Measurements from ENCODE around the gene POU3F1.
"Not testable (repeated sequence)": the region's sequence is repeated elsewhere in the genome, so short reads cannot be mapped to it uniquely, and the experiment has no call there.

POU3F1 gene

DNA sequence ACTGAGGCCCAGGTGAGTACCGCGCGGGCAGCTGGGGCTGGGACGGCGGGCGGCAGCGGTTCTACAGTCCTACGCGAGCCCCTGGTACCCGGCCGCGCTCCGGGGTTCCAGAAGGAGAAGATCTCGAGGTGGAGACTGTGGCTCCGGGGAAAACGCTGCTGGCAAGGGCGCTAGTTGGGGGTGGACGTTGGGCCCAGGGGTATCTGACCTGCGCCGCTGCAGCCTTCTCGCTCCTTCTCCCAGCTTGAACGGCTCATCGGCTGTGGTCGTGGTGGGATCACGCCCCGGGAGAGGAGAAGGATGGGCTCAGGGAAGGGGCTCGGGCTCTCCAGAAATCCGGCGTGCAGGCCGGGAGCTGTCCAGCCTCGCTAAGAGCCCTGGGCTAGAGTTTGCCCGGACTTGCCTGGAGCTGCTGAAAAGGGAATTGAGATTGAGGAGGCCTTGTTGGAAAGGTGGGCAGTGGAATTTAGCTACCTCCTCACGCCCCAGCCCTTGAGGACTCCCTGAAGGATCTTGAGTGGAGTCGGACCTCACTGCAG lies 1.1 kb upstream of the POU3F1 start:
- DNase-seq (ENCODE audit: low read depth), result no peak

GRCh38 chr1:38046884-38047602 lies 450 bp upstream of the POU3F1 start:
- no peak for DNase-seq (ENCODE audit: low read depth)

- DNase-seq (ENCODE audit: low read depth), result no peak
Measured at GRCh38 chr1:38045401-38046332, 926 bp downstream of the POU3F1 start.

DNA sequence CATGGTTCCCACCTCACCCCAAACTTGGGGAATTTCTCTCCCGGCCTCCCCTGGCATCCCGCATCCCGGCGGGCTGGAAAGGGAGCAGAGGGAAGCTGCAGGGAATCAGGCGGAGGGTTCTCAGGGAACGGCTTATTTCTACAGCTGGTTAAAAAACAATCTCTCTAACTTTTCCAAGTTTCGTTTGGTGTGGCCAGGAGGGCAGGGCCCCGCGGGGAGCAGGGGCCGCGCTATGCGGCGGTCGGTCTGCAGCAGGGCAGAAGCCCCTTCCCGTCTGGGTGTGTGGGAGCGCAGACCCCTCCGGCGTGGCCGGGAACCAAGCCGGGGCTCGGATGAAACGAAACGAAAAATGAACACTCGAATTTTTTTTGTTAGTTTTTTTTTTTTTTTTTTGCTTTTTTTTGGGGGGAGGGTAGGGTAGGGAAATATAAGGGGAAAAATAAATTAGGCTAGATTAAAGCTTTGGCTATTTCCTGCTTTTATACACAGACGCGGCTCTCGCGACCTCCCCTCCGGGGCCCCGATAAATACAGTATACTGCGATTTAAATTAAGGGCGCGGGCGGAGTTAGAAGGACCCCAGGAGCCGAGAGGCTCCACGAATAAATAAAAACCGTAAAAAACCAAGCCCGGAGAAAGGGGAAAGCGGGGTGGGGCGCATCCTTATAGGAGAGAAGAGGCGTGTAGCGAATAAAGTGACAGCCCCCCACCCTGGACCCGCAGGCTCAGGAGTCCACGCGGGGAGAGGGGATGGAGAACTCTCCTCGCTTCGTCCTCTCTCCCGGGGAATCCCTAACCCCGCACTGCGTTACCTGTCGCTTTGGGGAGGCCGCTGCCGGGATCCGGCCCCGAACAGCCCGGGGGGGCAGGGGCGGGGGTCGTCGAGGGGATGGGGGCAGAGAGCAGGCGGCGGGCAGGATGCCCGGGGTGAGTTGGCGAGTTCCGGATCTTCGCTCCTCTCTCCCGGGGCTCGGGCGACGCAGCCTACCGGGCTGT lies 2.1 kb downstream of the POU3F1 start:
- no peak for DNase-seq (ENCODE audit: low read depth)

- DNase-seq (ENCODE audit: low read depth), result no peak
Measured at GRCh38 chr1:38043036-38043747, 3.4 kb downstream of the POU3F1 start.

- DNase-seq (ENCODE audit: low read depth), result no peak
Measured at GRCh38 chr1:38041936-38042834, 4.4 kb downstream of the POU3F1 start.

GRCh38 chr1:38039331-38040088 lies 7.1 kb downstream of the POU3F1 start:
- no peak for DNase-seq (ENCODE audit: low read depth)

GRCh38 chr1:38038861-38039260 lies 7.7 kb downstream of the POU3F1 start:
- DNase-seq (ENCODE audit: low read depth), result no peak

DNA sequence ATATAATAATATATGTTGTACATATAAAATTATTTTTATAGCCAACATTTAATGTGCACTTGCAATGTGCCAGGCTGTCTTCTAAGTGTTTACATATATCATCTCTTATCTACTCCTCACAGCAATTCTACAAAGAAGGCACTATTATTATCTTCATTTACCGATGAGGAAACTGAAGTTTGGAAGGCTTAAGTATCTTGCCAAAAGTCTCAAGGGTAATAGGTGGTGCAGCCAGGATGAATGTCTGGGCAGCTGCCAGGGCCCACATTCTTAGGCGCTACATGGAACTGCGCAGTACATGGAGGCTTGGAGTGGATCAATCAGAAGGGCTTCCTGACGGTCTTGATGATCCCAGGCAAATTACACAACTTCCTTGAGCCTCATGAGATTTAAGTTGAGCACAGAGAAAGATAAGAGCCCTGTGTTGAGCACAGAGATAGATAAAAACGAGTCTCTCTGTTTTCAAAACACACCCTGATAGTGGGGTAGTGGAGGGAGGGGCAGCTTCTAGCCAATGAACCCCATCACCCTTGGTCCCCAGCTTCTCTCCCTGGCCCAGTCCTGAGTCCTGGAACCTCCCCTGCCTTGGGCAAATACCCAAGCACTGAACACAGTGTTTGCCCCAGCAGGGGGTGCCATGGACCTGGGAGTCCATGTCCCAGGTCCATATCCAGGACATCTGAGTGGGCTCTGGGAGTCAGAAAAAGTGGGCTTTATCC lies 9.2 kb downstream of the POU3F1 start:
- no peak for DNase-seq (ENCODE audit: low read depth)

DNA sequence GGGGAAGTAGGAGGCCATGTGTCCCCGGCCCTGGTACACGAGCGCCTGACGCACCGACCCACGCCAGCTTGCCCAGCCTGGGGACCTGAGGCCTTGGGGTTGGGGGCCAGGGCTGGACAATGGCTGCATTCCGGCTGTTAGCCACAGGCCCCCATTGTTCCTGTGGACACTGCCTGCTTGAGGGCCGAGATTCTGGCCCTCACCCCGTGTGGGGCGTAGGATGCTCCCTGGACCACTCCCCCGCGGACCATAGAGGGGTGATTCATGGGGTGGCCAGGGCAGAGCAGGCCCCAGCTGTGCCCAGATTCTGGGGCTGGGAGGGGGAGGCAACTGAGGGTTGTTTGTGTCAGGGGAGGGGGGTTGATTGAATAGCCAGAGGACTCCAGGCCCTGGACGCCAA lies 11.7 kb downstream of the POU3F1 start:
- no peak for DNase-seq (ENCODE audit: low read depth)

DNA sequence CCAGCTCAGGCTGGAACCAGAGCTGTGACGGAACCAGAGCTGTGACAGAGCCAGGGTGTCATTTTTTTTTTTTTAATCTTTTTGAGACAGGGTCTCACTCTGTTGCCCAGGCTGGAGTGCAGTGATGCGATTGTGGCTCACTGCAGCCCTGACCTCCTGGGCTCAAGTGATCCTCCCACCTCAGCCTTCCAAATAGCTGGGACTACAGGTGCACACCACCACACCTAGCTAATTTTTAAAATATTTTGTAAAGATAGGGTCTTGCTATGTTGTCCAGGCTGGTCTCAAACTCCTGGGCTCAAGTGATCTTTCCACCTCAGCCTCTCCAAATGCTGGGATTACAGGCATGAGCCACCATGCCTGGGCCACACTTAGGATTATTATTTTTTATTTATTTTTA lies 13.6 kb downstream of the POU3F1 start:
- DNase-seq (ENCODE audit: low read depth), result not testable (repeated sequence)

GRCh38 chr1:38031513-38031866 lies 15.1 kb downstream of the POU3F1 start:
- no peak for DNase-seq (ENCODE audit: low read depth)

DNA sequence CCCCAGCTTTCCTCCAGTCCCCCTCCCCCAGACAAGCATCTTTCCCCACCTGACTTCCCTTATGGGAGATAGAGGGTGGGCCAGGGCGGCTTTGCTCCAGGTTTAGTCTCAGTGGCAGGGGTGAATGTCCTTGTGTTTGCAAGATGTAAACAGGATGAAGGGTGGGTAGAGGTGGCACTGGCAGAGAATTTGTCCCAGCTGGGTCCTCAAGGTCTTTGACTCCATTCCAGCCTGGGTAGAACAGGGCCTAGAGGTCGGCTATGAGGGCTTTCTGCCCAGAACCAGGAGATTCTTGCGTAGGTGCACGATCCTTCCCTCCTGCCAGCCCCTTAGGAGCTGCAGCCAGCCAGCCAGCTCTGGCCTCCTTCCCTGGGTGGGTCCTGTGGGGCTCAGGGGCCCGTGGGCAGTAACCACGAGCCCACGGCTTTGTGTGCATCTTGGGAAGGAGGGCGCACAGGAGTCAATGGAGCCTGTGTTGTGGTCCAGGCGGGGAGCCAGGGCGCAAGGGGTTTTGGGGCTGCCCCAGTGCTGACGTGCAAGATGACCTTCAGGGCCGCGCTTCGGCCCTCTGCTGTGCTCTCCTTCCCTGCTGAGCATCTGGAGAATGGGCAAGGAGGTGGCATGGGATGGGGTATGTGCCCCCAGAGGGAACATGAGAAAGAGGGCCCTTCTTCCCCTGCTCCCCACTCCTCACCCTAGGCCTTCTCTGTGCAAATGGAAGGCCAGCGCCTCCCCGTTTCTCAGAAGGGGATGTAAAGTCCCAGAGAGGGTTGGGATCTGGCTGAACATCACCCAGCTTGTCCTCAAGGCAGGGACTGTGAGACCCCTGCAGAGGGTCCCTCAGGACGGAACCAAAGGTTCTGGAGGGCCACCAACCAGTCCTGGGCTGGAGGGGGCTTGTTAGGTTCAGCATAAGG lies 15.7 kb downstream of the POU3F1 start:
- DNase-seq (ENCODE audit: low read depth), result no peak

DNA sequence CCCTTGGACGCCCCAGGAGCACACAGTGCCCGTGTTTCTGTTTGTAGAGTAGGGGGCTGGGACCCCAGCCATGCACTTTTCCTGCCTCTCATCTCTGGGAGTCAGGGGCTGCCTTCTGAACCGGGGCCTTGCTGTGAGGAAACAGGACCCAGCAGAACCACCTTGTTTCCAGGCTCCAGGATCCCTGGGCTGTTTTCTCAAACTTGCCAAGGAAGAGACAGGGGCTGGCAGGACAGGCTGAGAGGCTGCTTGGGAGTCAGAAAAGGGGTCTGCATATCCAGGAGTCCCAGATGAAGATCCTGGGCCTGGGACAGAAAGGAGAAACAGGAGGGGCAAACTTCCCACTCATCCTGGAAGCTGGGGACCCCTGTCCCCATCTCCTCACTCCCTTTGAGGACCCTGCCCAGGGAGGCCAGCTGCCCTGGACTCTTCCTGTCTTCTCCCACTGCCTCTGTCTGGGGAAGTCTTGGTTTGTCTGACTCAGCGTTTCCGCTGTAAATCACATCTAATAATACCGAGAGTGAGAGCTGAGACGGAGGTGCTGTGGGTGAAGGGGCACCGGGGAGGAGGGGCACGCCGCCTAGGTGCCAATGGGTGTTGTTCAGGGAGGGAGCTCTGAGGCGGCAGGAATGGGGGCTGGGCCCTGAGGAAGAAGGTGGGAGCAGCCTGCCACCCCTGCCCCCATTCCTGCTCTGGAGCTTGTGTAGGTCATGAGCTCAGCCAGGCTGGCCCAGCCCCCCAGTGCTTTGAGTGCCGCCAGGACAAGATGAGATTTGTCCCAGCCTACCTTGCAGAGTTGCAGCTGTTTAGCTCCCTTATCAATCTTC lies 16.7 kb downstream of the POU3F1 start:
- no peak for DNase-seq (ENCODE audit: low read depth)

DNA sequence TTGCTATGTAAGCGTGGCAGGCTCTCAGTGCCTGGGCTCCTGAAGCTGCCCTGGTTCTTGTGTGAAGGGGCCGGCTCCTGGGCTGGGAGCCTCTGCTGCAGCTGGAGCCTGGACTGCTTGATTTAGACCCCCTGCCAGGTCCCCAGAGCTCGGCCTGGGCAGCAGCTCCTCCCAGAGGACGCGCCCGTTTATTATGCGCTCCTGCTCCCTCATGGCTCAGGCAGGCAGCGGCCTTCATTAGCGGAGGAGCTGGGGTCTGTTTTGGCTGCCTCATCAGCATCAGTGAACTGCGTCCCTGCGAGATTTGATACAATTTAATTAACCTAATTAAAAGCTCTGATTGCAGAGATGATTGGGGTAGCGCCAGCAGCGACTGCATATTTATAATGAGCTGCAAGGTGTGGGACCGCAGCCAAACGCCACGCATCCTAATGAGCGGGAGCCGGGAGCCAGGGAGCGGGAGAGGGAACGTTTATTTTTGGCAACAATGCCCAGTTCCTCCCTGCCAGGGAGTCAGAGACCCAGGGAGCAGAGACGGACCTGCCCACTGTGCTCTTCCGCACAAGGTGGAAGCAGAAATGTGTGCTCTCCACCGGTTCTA lies 17.4 kb downstream of the POU3F1 start:
- no peak for DNase-seq (ENCODE audit: low read depth)

GRCh38 chr1:38028671-38029070 lies 17.9 kb downstream of the POU3F1 start:
- DNase-seq (ENCODE audit: low read depth), result no peak
